Pericardium fibroblast (primary cell): ENCODE results near the gene CUEDC2. TPM values are rescaled to one million over a fixed set of nuclear protein-coding genes. Genes with fewer than 3 reads are reported as not detected.

ENCODE experiments used
- total RNA-seq: library from RNA; depleted of rRNA; stranded (reverse); fragments of >200 nt; gene quantifications from 2 replicates; pipeline ENCODE4 v1.2.3, GENCODE V29; 2015

Gene CUEDC2, protein sequence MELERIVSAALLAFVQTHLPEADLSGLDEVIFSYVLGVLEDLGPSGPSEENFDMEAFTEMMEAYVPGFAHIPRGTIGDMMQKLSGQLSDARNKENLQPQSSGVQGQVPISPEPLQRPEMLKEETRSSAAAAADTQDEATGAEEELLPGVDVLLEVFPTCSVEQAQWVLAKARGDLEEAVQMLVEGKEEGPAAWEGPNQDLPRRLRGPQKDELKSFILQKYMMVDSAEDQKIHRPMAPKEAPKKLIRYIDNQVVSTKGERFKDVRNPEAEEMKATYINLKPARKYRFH
- 81.8 and 83.4 TPM in 2 replicates for total RNA-seq

DNA sequence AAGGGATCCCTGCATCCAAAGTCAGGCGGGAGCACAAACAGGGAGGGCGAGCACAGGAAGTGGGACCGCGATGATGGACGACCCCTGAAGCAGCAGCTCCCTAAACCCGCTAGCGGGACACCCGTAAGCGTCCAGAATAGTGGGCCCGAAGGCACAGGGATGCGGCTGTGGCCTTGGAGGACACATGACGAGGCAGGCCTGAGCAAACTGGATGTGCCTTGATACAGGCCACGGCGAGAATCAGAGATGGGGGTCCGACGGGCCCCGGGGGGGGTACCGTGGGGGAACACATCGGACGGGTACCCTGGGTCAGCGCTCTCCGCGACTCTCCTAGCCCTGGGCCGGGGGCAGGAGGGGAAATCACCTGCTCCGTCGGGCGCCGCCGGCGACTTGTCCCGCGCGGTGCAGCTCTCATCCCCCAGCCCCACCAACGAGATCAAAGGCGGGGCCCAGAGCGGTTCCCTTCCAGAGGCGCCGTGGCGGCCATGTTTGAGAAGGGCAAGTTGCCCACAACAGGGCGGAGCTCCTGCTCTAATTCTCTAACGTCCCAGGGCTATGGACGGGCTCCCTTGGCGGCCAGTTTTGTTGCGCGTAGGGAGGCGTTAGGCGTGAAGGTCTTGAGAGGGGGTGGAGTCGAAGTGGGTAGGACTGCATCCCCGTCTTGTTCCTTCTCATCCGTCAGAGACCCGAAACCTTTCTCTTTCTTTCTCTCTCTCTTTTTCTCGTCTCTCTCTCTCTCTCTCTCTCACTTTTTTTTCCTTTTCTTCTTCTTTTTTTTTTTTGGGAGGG lies at the start of gene CUEDC2:
CUEDC2 (minus strand) TSS at position 413 of the 789 bp plus-strand sequence. CDS start 7,386 bp downstream, outside the sequence.

DNA sequence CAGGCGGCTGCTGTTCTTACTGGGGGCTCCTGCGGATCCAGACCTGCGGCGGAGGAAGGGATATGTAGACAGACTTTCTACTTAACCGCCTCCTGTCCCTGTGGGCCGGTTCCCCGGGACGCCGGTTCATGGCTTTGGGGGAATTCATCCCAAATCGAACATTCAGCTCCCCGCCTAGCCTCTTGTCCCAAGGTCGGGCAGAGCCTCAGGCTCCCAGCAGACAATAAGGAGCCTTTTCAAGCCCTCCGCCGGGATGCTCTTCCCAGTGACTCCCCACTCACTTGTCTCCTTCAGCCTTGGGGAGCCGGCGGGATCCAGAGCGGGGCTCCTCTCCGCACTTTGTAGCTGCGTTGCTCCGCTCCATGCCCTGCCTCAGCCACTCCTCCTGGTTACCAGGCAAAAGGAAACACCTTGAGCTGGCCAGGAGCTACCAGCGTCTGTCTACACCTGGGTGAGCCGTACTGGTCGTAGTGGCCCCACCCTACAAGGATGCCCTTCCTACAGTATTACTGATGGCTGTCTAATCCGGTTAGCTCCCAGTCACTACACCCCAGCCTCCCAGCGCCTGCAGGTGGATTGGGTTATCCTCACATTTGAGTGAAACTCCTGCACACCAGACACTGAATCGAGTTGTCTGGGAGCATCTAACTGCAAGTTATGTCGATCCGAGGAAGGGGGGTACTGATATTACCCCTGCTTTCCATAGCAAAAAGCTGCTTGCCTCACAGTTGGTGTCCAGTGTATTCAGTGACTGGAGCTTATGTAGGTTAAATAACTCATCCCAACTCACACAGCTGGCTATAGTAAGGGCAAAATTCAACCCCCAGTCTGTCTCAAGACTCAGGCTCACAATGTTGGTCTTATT lies 19.0 kb upstream of the CUEDC2 start, which contains the start of gene C10orf95:
C10orf95 (minus strand) TSS at position 439 of the 865 bp plus-strand sequence. CDS start 450 bp downstream, outside the sequence.

DNA sequence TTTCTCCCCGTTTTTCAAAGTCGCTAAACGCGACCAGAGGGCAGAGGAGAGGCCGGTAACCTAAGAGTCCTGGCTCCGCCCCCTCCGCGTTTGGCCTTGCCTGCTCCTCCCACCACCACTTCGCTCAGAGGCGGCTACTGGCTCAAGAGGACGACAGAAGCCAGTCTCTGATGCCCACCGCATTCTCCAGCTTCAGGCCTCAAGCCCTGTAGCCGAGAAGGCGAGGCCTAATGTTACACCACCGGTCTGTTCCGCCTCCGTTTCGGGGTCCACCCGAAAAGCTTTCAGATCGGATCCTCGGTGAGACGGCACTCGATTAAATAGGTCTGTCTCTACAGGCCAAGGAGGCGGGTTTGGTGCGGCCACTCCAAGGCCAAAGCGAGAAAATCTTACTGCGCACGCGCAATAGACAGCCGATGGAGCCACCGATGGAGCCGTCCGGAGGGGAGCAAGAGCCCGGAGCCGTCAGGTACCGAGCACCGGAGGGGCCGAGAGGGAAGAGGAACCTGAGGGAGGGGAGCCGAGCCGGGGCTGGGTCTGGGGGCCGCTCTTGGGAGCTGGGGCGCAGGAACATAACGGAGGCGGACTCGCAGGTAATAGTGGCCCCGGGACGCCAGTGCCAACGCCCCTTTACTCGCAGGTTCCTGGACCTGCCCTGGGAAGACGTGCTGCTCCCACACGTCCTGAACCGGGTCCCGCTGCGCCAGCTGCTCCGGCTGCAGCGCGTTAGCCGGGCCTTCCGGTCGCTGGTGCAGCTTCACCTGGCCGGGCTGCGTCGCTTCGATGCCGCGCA lies 11.5 kb downstream of the CUEDC2 start, which contains the start of gene FBXL15:
FBXL15 (plus strand) TSS at position 123 of the 793 bp plus-strand sequence; CDS start at position 417, 294 bp downstream.

DNA sequence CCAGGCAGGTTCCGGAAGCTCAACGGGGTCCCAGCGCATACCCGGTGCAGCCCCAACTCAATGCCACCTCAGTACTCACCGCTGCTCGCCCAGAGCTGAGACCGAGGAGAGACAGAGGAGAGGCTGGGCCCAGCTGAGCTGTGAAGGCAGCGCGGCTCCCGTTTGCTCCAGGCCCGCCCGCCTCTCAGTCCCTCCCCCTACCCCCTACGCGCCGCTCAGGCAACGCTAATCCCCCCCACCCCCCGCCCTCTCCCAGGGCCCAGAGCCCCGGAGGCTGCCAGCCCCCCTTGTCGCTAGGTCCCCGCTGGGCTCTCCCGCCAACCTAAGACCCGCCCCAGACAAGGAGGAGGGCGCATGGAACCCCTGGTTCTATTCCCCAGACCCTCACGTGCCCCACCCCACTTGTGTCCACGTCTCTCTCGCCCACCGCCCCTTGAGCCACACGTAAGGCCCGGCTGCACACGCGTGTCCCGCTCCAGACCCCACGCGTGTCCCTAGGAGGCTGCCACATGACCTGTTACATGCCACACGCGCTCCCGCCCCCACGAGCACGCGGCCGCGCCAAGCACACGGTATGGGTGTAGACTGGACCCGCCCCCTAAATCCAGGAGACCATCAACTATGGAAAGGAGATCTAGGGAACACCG lies 13.6 kb downstream of the CUEDC2 start, which contains the start of gene PSD:
PSD (minus strand) TSS at position 164 of the 647 bp plus-strand sequence. CDS start 1,747 bp downstream, outside the sequence.

DNA sequence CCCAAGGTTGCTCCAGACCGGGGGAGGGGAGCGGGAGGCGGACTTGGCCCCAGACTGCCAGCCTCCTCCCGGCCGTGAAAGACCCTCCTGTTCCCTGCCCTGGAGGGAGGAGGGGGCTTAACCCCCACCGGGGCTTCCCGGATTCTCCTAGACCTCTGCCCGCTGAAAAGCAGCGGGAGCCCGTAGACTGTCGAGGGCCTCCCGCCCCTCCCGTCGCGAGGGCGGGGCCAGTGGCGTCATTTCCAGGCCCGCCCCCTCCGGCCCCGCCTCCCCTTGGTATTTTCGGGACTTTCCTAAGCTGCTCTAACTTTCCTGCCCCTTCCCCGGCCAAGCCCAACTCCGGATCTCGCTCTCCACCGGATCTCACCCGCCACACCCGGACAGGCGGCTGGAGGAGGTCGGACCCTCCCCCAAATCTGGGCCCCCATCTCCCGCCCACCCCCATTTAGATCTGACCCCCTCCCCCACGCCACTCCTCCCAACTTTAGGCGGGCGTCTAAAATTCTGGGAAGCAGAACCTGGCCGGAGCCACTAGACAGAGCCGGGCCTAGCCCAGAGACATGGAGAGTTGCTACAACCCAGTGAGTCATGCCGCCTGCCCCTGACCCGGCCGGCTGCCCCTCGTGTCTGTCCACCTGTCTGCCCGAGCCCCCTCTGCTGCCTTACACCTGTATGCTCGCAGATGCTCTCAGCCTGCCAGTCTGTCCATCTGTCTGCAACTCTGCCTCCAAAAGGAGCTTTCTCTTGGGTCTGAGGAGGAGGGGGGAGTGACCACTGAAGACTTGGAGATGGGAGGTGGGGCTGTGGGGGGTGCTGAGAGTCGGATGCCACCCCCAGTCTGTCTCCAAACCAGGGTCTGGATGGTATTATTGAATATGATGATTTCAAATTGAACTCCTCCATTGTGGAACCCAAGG lies 36.7 kb downstream of the CUEDC2 start, which contains the start of gene NFKB2:
NFKB2 (plus strand) TSS at position 306 of the 917 bp plus-strand sequence; CDS start at position 561, 255 bp downstream.

Other genes with a start within 250 kb of the CUEDC2 start
- 0.68 and 1.2 TPM in 2 replicates for gene ELOVL3, start 206.3 kb downstream of the CUEDC2 start, total RNA-seq
- gene PITX3, start 191.1 kb downstream of the CUEDC2 start, total RNA-seq = 0.17 and 1.5 TPM in 2 replicates
- 36.1 and 43.4 TPM in 2 replicates for gene GBF1, start 187.0 kb downstream of the CUEDC2 start, total RNA-seq
- gene NFKB2, start 36.9 kb downstream of the CUEDC2 start, total RNA-seq = 12.8 and 17.5 TPM in 2 replicates
- gene PSD, start 13.8 kb downstream of the CUEDC2 start, total RNA-seq = 6.4 and 12.1 TPM in 2 replicates
- 11.4 and 17.8 TPM in 2 replicates for gene FBXL15, start 11.7 kb downstream of the CUEDC2 start, total RNA-seq
- gene C10orf95, start 19.0 kb upstream of the CUEDC2 start, total RNA-seq = not detected in 2 replicates
- 68.0 and 114 TPM in 2 replicates for gene ACTR1A, start 70.1 kb upstream of the CUEDC2 start, total RNA-seq
- gene SUFU, start 71.4 kb upstream of the CUEDC2 start, total RNA-seq = 8.2 and 9.0 TPM in 2 replicates
- gene TRIM8, start 211.9 kb upstream of the CUEDC2 start, total RNA-seq = 96.6 and 109 TPM in 2 replicates